ENCODE results near the gene MAST4.

Gene MAST4

GRCh38 chr5:66923457-66923856 lies 327.3 kb downstream of the MAST4 start:
- DNase-seq = no peak

- no peak for DNase-seq
These were observed 327.7 kb downstream of the MAST4 start for GRCh38 chr5:66923922-66924321.

DNA sequence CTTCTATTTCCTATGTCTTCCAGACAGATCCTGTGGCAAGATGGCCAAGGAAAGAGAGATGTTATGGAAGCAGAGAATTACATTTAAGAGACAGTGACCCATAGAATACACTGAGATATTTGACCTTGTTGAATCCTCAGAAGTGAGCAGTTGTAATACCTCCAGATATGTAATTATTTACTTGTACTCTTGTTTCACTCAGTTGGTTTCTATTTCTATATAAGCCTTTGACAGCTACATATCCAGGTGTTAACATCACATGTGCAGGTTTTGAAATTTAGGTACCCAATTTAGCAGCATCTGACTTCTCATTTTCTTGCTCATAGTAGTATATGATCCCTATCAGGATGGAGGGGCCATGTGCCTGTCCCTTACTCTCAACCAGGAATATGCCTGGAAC lies 330.9 kb downstream of the MAST4 start:
- no peak for DNase-seq

DNA sequence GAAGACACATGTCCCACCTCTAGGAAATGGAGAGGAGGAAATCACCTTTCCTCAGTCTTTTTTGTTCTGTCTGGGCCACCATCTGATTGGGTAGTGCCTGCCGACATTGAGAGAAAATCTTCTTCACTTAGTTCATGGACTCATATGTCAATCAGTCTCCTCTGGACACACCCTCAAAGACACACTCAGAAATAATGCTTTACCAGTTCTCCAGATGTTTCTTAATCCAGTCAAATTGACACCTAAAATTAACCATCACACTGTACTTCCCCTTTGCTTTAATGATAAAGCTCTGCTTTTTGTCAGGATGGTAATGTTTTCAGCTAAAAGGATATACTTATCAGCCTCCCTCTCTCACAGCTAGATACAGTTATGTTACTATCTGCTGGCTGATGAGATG lies 333.1 kb downstream of the MAST4 start:
- no peak for DNase-seq

DNA sequence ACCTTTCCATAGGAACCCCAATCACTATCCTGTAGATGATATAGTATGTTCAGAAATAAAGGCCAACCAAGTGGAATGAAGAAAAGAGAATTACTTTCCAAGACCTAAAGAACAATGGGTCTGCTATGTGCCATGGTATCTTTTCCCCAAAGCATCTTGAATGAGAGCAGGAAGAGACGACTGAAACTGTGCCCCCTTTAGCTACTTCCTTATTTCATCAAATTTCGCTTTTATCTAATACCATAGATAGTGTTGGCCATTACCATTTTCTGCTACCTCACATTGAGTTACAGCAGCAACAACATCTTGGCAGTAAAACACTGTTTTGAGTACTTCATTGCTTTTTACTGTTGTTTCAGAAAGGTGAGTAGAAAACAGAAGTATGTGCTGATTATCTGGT lies 333.8 kb downstream of the MAST4 start:
- DNase-seq = no peak

- no peak for DNase-seq
These were observed 335.5 kb downstream of the MAST4 start for GRCh38 chr5:66931651-66932050.

DNA sequence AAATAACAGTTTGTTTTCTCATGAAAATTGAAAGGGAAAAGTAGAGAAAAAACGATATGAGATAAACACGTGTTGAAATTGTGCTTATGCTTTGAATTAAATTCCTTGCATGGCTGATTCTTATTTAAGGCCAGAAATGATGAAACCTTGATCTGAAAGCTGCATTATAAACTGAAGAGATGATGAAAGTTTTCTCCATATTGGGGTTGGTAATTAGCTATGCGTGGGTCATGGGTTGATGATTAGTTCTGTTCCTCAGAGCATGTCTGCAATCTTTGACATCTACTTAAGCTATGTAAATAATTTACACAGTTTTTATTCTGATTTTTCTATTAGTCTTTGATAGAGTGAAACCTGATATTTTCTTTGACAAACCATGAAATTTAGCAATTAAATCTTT lies 336.3 kb downstream of the MAST4 start:
- DNase-seq = no peak

GRCh38 chr5:66933066-66933465 lies 336.9 kb downstream of the MAST4 start:
- DNase-seq = no peak

- no peak for DNase-seq
These were observed 342.9 kb downstream of the MAST4 start for GRCh38 chr5:66939094-66939493.

DNA sequence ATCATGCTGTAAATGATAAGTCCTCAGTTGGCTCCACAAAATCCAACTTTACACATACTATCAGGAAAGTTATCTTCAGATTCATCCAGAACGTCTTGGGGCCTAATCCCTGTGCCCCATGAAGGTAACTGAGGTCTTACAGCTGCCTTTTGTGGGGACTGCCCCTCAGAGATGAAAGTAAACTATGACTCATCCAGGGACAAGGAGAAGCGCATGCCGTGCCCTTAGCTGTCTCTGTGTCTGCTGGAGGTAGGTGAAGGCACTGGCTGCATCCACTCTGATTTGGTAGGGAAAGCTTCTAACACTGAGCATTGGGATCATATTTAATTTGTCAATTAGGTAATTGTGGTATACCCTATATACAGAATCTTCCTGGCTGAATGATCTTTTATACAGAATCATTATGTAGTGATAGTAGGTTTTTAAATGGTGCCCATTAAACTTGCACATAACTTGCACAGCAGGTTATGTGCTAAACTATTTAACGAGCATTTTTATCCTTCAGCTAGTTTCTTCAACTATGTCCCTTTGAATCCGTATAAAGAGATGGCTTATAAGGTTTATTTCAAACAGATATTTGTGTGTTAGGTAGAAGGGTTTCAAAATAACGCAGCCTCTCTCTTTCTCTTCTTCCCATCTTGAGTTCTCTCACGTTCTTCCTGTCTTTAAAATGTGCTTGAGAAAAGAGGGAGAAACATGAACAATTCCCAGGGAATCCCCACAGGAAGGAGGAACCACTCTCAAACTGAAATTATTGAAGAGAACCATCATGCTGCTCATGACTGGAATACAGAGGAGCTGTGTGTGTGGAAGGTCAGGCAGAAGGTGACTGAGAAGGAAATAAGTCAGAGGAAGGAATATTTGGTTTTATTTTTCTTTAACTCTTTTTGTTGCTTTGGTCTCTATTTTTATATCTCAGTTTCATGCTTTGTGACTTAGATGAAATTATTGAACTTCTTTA lies 349.5 kb downstream of the MAST4 start:
- DNase-seq = no peak

DNA sequence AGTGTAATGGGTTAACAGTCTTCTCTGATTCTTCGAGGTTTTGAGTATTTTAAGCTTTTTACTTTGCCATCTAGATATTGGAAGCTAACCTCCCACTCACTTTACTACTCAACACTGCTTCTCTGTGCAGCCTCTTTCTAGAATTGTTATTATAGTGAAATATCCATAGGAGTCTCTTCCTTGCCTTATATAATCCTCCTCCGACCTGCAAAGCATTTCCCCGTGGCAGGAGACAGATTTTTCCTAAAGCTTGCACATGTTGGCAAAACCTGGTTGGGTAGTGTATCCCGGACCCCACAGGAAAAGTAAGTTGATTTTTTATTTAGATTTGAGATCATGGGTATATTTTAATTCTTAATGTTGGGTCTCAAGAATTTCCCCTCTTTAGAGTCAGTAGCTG lies 351.3 kb downstream of the MAST4 start:
- DNase-seq = no peak

DNA sequence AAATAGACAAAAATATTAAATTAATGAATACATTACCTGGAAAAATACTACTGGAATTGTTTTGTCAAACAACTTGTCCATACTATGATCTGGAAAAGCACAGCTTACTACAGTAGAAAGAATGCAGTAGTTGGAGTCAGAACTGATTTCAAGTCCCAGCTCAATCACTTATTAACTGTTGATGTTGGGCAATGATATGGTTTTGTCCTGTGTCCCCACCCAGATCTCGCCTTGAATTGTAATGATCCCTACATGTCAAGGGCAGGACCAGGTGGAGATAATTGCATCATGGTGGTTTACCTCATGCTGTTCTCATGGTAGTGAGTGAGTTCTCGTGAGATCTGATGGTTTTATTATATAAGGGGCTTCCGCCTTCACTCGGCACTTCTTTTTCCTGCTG lies 352.9 kb downstream of the MAST4 start:
- no peak for DNase-seq

DNA sequence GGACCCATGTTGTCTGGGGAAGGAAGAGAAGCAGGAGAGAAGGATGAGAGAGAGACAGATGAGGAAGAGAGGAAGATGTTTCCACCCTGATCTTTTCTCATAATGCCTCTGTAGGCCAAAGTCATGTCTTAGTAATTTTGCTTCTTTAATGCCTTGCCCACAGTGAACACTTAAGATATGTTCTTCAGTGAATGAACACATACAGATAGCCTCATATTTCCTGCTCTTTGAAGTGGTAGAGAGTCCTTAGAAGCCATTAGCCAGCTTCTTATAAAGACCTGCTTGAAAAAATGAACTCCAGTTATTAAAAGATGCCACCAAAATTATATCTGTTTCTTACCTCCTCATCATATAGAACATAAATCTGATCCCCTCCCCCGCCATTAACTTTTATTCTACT lies 356.0 kb downstream of the MAST4 start:
- DNase-seq = no peak

GRCh38 chr5:66956439-66956838 lies 360.2 kb downstream of the MAST4 start:
- no peak for DNase-seq

- DNase-seq = no peak
These were observed 362.2 kb downstream of the MAST4 start for GRCh38 chr5:66958201-66958979.

- no peak for DNase-seq
These were observed 362.9 kb downstream of the MAST4 start for GRCh38 chr5:66958980-66959641.

GRCh38 chr5:66959653-66960052 lies 363.5 kb downstream of the MAST4 start:
- no peak for DNase-seq

DNA sequence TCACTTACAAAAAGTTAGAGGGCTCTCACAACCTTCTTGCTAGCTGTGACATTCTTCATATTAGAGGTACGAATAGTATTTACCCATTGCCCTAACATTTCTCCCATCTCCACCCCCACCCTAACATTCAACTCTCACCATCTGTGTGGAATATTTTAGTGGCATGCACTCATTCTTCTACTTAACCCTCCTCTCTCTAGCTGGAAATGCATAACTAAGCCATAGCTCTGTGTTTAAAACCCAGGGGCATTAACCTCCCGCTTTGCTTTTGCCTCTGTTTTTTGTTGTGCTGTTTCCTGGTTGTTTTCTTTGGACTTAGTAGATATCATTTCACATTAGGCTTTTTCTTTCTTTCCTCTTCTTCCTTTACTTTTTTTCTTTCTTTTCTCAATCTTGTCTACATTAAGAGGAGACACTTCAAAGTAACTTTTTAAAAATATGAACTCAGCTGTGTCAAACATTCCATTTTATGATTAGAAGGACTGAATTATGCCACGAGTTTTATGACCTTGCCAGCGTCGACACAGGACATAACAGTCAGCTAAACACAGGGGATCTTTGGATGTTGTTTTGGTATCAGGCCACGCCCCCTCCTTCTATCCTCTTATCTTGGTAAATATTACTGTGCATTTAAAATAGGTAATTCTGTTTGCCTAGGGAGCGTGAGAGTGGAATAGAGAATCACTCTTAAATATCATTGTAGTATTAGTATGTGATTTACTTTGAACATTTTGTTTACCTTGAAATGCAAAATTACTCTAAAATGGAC lies 364.4 kb downstream of the MAST4 start:
- no peak for DNase-seq

DNA sequence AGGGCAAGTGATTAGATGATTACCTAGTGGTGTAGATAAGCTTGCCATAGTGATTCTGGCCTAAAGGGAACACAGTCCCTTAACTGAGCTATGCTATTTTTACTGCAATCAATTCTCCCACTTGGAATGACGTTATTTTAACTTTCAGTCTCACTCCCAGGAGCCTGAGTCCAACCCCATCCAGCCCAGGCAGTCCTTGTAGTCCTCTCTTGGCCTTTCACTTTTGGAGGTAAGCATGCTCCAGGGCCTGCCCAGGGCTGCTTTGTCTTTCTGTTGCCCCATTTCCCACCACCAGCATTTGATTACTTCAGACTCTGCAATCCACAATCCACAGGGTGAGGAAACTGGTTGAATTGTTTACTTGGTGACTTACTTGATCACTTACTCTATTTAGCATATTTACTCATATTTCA lies 367.4 kb downstream of the MAST4 start:
- DNase-seq = no peak

GRCh38 chr5:66966439-66966838 lies 370.2 kb downstream of the MAST4 start:
- DNase-seq = no peak

DNA sequence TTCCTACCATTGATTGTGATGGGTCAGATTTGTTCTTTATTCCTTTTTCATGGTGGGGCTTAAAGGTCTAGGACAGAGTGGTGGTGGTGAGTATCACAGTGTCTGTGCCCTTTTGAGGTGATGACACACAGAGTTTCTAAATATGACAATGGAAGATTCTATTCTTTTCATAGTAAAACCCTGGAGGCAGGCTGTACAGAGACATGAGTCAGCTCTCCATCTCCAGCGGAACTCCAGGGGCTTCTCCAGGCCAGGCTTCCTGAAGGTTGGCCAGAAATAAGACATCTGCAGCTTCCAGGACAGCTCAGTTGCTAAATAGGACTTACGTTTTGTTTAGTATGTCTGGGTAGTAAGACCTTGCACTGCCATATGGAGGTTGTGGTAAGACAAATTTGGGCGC lies 370.9 kb downstream of the MAST4 start:
- no peak for DNase-seq

- no peak for DNase-seq
These were observed 371.7 kb downstream of the MAST4 start for GRCh38 chr5:66967826-66968262.

DNA sequence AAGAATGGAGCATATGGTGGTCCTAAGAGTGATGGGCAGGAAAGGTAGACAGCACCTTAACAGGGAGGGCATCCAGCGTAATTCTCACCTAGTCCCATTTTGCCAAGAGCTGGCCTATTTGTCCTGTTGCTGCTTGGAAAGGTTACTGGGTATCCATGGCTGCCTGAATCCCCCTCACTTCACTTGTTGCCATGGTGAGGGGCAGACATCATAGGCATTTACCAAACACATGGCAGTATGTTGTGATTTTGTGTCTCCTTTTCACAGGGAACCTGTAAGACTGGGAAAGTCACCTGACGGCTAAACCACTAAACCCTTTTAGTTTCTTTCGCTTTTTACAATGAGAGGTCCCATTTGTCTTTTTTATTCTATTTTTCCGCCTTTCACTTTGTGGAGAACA lies 373.3 kb downstream of the MAST4 start:
- no peak for DNase-seq

All from NK-92 treated with Interleukin-12 subunit alpha and Interleukin-12 subunit beta, amount 100 ng/mL, for 24 hours (cell line).